GM18870 (cell line): ENCODE results near the gene TBXA2R.

ENCODE experiments used
- ATAC-seq: cut with Tn5 transposase; IDR thresholded peaks from one replicate; pipeline ENCODE4 v1.9.1; 2021; ENCODE audit warnings: moderate library complexity; ENCODE audit not compliant: unreplicated experiment

The TBXA2R gene

DNA sequence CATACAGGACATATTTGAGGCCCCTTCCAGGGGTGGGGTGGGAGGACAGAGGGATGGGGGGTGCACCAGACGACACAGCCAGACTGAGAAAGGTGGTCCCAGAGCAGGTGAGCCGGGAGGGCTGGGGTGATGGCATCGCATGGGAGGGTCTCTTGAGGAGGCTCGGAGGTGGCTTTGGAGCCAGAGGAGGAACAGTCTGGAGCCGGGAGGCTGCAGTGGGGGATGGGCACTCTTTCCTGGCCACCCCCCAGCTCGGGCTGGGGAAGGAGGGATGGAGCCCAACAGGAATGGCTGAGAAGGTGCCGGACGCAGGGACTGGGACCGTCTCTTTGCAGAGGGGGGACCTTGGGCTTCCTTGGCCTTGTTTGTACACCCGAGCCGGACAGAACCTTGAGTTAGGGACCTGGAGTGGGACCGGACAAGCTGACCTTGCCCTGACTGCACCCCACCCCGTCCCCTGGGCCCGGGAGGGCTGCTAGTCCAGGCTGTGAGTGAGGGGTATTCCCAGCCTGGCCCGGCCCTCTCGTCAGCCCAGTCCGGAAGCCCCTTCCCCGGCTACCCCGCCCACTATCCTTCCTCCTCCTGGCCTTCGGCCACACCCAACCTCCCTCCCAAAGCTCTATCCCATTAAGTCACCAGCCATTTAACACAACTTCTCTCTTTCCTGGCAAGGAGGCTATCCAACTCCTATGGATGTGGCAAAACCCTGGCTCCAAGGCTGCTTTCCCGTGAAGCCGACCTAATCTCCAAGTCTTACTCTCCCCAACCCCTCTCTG is 816 bp upstream of the TBXA2R start:
- ATAC-seq = no peak

DNA sequence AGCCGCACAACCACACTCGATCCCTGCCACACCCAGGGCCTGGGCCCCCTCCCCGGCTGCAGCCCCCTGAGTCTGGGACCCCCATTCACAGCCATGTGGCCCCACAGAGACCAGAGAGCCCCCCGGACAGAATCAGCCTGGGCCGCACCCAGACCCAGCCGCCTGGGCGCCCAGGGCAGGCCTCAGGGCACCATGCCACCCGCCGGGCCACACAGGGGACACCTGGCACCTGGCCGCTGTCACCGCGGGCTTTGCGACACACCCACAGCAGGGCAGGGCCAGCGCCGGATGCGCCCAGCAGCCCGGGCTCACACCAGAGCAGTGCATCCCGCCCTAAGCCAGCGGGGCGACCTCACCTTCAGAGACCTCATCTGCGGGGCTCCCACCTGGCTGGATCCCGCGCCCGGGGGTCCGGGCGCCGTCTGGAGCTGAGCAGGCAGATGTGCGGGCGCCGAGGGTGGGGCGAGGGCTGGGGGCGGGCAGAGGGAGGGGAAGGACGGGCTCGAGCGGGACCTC is 443 bp downstream of the TBXA2R start:
- ATAC-seq = no peak

DNA sequence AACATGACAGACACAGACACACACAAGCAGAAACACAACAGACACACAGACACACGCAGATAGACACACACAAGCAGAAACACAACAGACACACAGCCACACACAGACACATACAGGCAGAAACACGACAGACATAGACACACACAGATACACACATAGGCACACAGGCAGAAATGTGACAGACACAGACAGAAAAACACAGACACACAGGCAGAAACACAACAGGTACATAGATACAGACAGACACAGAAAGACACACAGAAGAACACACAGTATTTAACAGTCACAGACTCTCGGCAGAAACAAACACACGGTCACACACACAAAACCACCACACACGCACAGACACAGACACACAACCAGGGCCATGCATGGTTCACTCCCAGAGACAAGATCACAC is 905 bp downstream of the TBXA2R start:
- ATAC-seq = no peak

DNA sequence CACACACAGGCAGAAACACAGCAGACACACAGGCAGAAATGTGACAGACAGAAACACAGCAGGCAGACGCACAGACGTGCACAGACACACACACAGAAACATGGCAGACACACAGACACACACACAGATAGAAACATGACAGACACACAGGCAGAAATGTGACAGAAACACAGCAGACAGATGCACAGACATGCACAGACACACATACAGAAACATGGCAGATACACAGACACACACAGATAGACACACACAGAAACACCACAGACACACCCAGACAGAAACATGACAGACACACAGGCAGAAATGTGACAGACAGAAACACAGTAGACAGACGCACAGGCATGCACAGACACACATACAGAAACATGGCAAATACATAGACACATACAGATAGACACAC is 1.3 kb downstream of the TBXA2R start:
- no peak for ATAC-seq

DNA sequence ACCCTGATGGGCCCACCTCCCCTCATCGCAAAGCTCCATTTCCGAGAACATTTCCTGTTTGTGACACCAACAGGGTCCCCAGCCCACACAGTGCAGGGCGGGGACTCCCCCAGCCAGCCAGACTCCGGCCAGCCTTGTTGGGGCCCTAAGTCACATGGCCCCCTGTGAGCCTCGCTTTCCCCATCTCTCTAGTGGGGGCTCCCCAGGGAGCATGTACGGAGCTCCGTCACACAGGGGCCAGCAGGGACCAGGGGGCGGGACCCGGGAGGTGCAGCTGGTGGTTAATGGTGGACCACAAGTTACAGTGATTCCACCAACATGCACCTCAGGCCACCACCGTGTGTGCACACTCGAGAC is 1.7 kb downstream of the TBXA2R start:
- no peak for ATAC-seq

DNA sequence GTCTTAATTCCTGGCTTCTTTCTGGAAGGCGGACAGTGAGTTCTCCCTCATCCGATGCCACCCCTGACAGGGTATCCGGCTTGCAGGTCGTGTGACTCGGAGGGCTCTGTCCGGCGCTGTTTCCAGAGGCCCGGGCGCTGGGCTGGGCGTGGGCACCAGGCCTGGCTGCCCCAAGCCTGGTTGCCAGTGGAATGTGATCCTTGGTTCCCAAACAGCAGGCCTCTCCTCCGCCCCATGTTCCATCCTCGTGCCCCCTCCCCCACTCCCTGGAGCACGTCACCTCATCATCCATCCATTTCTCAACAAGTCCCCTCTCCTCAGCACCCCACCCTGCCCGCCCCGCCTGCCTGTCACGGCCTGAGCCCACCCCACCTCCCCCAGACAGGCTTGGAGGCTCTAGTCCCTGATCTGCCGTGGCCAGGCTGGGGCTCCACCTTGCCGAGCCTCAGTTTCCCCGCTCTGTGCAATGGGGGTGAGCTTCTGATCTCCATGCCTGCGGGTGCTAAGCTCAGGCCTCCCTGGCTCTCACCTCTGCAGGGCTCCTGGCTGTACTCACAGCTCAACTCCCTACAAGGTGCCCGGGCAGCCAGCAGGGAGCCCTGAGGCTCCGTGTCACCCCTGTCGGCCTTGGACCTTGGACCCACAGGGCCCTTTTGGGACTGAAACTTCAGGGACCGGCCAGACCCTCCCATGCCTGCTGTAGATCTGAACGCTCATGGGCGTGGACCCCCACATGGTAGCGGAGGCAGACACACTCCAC is 2.3 kb downstream of the TBXA2R start:
- ATAC-seq = no peak

DNA sequence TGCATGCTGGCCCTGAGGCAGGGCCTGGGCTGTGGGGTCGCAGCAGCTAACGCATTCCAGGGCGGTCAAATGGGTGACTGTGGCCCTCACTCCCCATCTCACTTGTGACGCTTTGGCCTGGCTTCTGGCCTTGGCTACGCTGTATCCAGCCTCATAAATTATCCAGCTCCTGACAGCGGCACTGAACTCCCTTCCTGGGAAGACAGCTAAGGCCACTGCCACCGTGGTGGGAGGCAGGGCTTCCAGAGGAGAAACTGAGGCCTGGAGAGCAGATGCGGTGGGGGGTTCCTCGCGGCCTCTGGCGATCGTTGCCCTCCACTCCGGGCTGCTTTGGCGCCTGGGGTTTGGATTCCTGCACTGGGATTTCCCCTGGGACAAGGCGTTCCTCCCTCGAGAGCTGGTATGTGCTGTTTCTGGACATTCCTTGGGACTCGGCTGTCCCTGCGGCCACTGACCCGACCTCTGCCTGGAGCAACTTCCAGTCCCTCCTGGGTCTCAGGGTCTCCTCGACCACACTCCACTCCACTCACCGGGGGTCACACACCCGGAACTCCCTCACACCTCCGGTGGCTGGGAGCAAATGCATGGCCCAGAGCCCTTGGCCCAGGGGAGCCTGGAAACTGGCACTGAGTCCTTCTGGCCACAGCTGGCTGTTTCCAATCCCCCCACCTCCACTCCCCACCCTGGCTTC is 3.4 kb downstream of the TBXA2R start:
- ATAC-seq = no peak

DNA sequence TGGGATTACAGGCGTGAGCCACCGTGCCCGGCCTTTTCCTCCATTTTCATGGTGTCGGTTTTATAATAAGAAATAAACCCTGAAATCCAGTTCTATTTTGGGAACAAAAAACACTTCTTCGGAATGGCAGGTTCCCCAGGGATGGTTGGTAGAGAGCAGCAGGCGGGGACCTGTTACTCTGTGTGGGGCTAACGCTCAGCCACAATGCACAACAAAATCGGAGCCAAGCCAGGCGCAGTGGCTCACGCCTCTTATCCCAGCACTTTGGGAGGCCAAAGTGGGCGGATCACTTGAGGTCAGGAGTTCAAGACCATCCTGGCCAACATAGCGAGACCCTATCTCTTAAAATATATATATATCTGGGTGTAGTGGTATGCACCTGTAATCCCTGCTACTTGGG is 5.7 kb downstream of the TBXA2R start:
- no peak for ATAC-seq

DNA sequence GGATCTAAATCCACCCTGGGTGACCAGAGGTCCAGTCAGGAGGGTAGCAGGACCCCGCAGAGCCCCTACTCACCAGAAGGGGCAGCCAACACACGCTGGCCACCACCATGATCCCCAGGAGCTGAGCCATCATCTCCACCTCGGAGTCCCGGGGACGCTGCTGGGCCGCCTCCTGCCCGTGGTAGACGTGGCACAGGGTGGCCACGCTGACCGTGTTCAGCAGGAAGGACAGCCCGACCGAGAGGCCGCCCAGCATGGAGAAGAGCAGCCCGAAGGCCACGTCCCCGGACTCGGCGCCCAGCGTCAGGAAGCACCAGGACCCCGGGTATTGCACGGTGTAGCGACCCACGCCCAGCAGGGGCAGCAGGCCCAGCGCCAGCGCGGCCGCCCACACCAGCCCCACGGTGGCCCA is 6.9 kb downstream of the TBXA2R start:
- ATAC-seq = no peak

DNA sequence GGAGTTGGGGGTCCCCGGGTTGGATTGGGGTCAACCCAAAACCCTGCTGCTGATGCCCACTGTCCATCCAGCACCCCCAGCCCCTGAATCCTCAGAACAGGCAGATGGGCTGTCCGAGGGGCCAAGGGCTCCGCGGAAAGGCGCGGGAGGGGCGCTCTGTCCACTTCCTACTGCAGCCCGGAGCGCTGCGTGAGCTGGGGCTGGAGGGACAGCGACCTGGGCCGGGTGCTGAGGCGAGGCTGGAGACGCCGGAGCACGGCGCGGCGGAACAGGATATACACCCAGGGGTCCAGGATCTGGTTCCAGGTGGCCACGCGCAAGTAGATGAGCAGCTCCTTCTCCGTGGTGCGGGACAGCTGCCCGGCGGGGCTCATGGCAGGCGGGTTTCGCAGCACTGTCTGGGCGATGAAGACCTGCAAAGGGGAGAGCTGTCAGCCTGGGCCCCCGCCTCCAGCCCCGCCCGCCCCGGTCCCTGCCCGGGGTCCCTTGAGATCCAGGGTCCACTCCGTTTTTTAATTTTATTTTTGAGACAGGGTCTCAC is 11.1 kb downstream of the TBXA2R start:
- ATAC-seq = no peak

DNA sequence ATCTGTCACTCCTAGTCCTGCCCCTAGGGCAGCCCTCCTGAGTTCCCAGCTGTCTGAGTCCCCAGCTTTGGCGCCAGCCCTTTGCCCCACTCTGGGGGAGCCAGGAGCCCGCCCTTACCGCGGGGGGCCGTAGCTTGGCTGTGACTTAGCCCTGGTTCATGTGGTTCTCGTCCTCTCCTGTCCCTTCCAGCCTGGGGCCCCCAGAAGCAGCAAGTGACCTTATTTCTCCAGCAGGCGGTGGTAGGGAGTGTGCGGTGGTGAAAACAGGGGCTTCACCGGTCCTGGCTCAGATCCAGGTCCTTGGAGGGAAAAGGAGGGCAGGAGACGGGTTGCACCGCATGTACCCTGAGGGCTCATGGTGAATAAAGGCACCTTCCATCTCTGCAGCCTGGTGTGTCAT is 13.5 kb downstream of the TBXA2R start:
- ATAC-seq = no peak

DNA sequence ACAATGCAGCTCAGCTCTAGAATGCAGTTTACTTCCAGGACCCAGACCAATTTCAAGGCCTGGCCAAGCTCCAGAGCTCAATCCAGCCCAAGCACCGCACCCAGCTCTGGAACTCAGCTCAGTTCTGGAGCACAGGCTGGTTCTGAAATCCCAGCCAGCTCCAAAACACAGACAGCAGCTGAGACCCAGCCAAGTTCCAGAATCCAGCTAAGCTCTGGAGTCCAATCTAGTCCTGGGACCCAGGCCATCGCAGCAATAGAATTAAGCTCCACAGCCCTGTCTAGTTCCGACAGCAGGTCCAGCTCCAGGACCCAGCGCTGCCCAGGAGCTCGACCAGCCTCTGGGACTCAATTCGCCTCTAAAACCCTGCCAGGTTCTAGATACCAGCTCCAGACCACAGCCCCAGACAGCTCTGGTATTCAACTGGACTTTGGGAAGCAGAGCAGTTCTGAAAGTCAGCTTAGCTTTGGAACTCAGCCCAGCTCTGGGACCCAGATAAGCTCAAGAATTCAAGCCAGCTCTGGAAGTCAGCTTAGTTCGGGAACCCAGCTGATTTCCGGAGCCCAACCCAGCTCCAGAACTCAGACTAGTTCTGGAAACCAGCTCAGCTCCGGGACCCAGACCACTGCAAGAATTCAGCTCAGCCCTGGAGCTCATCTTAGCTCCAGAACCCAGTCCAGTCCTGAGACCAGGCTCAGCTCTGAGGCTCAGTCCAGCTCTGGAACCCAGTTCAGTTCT is 14.6 kb downstream of the TBXA2R start:
- ATAC-seq = no peak

DNA sequence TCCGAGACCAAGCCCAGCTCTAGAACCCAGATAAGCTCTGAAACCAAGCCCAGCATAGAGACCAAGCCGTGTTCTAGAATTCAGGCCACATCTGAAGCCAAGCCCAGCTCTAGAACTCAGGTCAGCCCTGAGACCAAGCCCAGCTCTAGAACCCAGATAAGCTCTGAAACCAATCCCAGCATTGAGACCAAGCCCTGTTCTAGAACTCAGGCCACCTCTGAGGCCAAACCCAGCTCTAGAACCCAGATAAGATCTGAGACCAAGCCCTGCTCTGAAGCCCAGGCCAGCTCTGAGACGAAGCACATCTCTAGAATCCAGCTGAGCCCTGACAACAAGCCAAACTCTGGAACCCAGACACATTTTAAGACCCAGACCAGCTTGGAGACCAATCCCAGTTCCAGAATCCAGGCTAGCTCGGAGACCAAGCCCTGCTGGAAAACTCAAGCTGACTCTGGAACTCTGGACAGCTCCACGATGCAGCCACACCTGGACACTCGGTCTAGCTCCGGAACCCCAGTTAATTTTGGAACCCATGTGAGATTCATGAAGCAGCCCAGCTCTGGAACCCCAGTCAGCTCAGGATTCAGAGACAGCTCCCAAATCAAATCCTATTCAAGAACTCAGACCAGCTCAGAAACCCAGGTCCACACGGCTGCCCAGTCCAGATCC is 15.6 kb downstream of the TBXA2R start:
- no peak for ATAC-seq

DNA sequence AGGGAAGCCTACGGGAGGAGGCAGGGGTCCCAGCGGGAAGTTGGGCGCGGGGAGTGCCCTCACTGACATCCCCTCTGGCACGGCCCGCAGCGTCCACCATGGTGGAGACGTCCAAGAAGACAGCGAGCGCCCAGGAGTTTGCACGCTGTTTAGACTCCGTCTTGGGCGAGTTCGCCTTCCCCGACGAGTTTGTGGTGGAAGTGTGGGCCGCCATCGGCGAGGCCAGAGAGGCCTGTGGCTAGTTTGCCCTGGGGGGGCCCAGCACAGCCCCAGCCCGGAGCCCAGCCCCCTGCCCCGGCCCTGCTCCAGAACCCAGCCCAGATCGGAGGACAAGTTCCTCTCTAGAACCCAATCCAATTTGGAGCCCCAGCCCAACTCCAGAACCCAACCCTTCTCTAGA is 16.7 kb downstream of the TBXA2R start:
- ATAC-seq = no peak

DNA sequence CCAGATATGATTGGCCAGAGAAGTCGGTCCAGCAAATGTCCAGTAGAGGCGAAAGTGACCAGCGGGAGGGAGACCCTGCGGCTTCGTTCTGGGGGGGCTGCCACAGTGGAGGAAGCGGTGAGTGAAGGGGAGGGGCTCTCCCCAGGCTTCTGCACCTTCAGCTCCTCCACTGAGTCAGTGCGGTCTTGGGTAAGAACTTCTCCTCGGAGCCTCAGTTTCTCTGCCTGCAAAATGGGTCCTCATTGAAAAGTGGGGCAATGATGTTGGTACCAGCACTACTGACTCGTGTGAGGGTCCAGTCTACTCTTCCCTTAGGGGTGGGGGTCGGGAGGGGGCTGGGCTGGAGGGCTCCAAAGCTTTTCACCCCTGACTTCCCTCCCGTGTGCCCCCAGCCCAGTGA is 17.2 kb downstream of the TBXA2R start:
- no peak for ATAC-seq

DNA sequence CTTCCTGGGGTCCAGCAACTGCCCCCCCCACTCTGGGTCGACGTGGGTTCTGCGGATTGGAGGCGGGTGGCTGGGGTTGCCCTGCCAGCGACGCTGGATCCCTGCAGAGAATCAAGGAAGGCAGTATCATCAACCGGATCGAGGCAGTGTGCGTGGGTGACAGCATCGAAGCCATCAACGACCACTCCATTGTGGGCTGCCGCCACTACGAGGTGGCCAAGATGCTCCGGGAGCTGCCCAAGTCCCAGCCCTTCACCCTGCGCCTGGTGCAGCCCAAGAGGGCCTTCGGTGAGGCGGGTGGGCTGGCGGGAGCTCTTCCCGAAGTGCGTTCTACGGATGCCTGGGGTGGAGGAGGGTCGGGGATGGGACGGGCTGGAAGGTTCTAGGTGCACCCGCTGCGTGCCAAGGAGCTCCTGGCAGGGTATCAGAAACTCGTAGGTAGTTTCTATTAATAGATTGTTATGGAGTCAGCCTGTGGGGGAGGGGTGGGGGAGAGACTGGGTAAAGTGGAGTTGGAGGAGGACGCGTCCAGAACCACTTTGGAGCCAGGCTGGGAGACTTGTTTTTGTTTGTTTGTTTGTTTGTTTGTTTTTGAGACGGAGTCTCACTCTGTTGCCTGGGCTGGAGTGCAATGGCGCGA is 19.8 kb downstream of the TBXA2R start:
- no peak for ATAC-seq

DNA sequence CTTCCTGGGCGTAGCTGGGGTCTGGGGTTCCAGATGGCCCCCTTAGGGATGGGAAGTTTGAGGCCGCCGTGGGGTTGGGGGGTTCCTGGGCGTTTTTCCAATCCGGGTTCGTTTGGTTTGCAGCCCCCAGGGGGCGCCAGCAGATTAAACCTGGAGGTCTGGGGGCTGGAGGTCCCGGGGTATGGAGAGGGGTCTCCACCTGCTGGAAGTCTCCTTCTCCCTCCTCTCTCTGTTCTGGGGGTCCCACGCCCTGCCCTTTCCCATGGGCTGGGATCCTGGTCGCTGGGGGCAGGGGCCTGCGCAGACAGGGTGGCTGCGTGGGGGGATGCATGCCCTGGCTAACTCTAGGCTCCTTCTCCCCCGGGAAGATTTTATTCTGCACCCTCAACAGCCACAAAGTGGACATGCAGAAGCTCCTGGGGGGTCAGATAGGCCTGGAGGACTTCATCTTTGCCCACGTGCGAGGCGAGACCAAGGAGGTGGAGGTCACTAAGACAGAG is 20.5 kb downstream of the TBXA2R start:
- no peak for ATAC-seq

DNA sequence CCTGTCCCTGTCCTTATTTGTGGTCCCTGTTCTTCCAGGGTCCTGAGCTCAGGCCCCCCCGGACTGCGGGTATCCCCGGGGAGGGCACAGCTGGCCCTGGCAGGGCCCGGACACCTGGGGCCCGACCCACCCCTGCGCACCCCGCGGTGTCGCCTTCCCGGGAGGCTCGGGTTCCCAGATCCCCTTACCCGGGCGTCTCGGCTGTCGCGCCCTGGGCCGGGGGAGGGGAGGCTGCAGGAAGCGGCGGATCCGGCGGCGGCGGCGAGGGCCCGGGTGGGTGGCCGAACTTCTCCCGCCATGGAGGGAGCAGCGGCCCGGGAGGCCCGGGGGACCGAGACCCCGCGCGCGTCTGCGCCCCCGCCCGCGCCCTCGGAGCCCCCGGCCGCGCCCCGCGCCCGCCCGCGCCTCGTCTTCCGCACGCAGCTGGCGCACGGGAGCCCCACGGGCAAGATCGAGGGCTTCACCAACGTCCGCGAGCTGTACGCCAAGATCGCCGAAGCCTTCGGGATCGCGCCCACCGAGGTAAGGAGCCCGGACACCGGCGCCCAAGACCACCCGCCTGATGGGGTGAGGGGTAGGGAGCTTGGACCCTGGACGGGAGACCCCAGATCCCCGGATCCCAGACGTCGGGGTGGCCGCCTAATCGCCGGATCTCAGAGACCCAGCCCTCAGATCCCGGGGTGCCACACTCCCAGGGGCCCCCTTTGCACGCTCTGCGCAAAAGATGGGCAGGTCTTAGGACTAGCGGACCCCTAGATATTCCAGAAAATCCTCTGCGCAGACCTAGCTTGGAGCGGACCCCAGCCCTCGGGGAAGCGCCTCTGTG is 21.2 kb downstream of the TBXA2R start, which contains the start of gene GIPC3:
Gene GIPC3, plus strand, starts transcription at position 178 of the 826 bp plus-strand sequence. Its CDS starts 120 bp downstream, at position 298.
- ATAC-seq = no peak
